K562 (cell line): ENCODE data around the gene SLC16A6.
"Not testable (repeated sequence)": the region's sequence is repeated elsewhere in the genome, so short reads cannot be mapped to it uniquely, and the experiment has no call there.

Experiments
- BACH1 ChIP-seq: fragments of 200-800 bp; sonication (Bioruptor generic); IDR thresholded peaks from 2 replicates; pipeline ENCODE4 v1.6.1; 2016; ENCODE audit warnings: missing genetic modification characterization, missing compliant biosample characterization
- CTCF ChIP-seq, 3 experiments: IDR thresholded peaks in 2 of 3; conservative IDR thresholded peaks in 1 of 3; 2 replicates each; pipeline ENCODE4 v1.5.1; 2011 to 2012; ENCODE audit warnings: low read length in 3 of 3, mild to moderate bottlenecking in 3 of 3, control low read depth in 2 of 3, improper control_type of control experiment in 1 of 3, inconsistent platforms in 1 of 3, low read depth in 1 of 3, mixed read lengths in 1 of 3, moderate library complexity in 1 of 3; ENCODE audit not compliant: insufficient read depth in 2 of 3
- HCFC1 ChIP-seq: IDR thresholded peaks from 2 replicates; pipeline ENCODE4 v1.6.1; 2012; ENCODE audit warnings: low read depth, low read length, improper control_type of control experiment

- TF ChIP-seq CTCF (IDR thresholded peaks at IDR 0.05 in 2 of 3, conservative IDR thresholded peaks at IDR 0.05 in 1 of 3; ENCODE audit: insufficient read depth in 2 of 3, low read depth in 1 of 3, low read length in 3 of 3); BACH1 (tag); HCFC1: not testable (repeated sequence)
Observed at GRCh38 chr17:68234726-68235335, 56.1 kb downstream of the SLC16A6 start.
